ENCODE results near the gene SPINK1.
"Not testable (repeated sequence)": the region's sequence is repeated elsewhere in the genome, so short reads cannot be mapped to it uniquely, and the experiment has no call there.

The SPINK1 gene

GRCh38 chr5:147831465-147831864 lies at the start of gene SPINK1:
Gene SPINK1, minus strand, starts transcription at chr5:147831671. Its CDS starts 94 bp downstream, at chr5:147831577.
- DNase-seq (ENCODE audit: extremely low spot score, insufficient read length, low read depth) (no peak), FAIRE-seq (no peak)

GRCh38 chr5:147880487-147880886 lies 49.0 kb upstream of the SPINK1 start:
- no peak for DNase-seq (ENCODE audit: extremely low spot score, insufficient read length, low read depth)
- no peak for FAIRE-seq

- FAIRE-seq = no peak
Observed at GRCh38 chr5:147879784-147880183, 48.3 kb upstream of the SPINK1 start.

GRCh38 chr5:147878066-147878759 lies 46.7 kb upstream of the SPINK1 start, which contains the start of gene SCGB3A2:
Gene SCGB3A2, plus strand, starts transcription at chr5:147878711. Its CDS starts 93 bp downstream, at chr5:147878804.
- DNase-seq (ENCODE audit: extremely low spot score, insufficient read length, low read depth) (no peak), FAIRE-seq (no peak)

More at GRCh38 chr5:147879784-147880183, 48.3 kb upstream of the SPINK1 start:
- no peak for DNase-seq (ENCODE audit: extremely low spot score, insufficient read length, low read depth)

GRCh38 chr5:147876626-147877025 lies 45.2 kb upstream of the SPINK1 start:
- FAIRE-seq (no peak), DNase-seq (ENCODE audit: extremely low spot score, insufficient read length, low read depth) (no peak)

GRCh38 chr5:147876141-147876540 lies 44.7 kb upstream of the SPINK1 start:
- FAIRE-seq = no peak
- DNase-seq (ENCODE audit: extremely low spot score, insufficient read length, low read depth) = no peak

GRCh38 chr5:147874910-147875367 lies 43.5 kb upstream of the SPINK1 start:
- FAIRE-seq = no peak
- DNase-seq (ENCODE audit: extremely low spot score, insufficient read length, low read depth) = no peak

GRCh38 chr5:147874118-147874875 lies 42.8 kb upstream of the SPINK1 start:
- FAIRE-seq; DNase-seq (ENCODE audit: extremely low spot score, insufficient read length, low read depth): not testable (repeated sequence)

GRCh38 chr5:147872744-147873435 lies 41.4 kb upstream of the SPINK1 start:
- not testable (repeated sequence) for DNase-seq (ENCODE audit: extremely low spot score, insufficient read length, low read depth); FAIRE-seq

GRCh38 chr5:147871980-147872549 lies 40.6 kb upstream of the SPINK1 start:
- FAIRE-seq = not testable (repeated sequence)

GRCh38 chr5:147869892-147870291 lies 38.4 kb upstream of the SPINK1 start:
- DNase-seq (ENCODE audit: extremely low spot score, insufficient read length, low read depth); FAIRE-seq: not testable (repeated sequence)

More at GRCh38 chr5:147871980-147872549, 40.6 kb upstream of the SPINK1 start:
- DNase-seq (ENCODE audit: extremely low spot score, insufficient read length, low read depth) = not testable (repeated sequence)

- FAIRE-seq = no peak
- DNase-seq (ENCODE audit: extremely low spot score, insufficient read length, low read depth) = no peak
Observed at GRCh38 chr5:147869112-147869511, 37.6 kb upstream of the SPINK1 start.

- DNase-seq (ENCODE audit: extremely low spot score, insufficient read length, low read depth) (no peak), FAIRE-seq (no peak)
Observed at GRCh38 chr5:147863454-147864158, 32.1 kb upstream of the SPINK1 start.

- FAIRE-seq (no peak), DNase-seq (ENCODE audit: extremely low spot score, insufficient read length, low read depth) (no peak)
Observed at GRCh38 chr5:147860641-147861025, 29.2 kb upstream of the SPINK1 start.

- FAIRE-seq = no peak
- DNase-seq (ENCODE audit: extremely low spot score, insufficient read length, low read depth) = no peak
Observed at GRCh38 chr5:147859962-147860640, 28.6 kb upstream of the SPINK1 start.

- no peak for FAIRE-seq
- DNase-seq (ENCODE audit: extremely low spot score, insufficient read length, low read depth) = no peak
Observed at GRCh38 chr5:147858565-147858964, 27.1 kb upstream of the SPINK1 start.

- FAIRE-seq (peak; percentile 44), DNase-seq (ENCODE audit: extremely low spot score, insufficient read length, low read depth) (no peak)
Observed at GRCh38 chr5:147857302-147858129, 26.0 kb upstream of the SPINK1 start.

- no peak for DNase-seq (ENCODE audit: extremely low spot score, insufficient read length, low read depth)
- FAIRE-seq = no peak
Observed at GRCh38 chr5:147856801-147857200, 25.3 kb upstream of the SPINK1 start.

Measured in GM18507 (cell line).